ENCODE results near the gene EDC3. TPM values are rescaled to one million over a fixed set of nuclear protein-coding genes. Genes with fewer than 3 reads are reported as not detected.

EDC3 gene
- total and polyA plus RNA-seq, 9 of the 15 experiments (the other 6 are each of a cell fraction or from before 2014, with no cell fraction given): 11.7 to 63.9 (median 32.8) TPM

DNA sequence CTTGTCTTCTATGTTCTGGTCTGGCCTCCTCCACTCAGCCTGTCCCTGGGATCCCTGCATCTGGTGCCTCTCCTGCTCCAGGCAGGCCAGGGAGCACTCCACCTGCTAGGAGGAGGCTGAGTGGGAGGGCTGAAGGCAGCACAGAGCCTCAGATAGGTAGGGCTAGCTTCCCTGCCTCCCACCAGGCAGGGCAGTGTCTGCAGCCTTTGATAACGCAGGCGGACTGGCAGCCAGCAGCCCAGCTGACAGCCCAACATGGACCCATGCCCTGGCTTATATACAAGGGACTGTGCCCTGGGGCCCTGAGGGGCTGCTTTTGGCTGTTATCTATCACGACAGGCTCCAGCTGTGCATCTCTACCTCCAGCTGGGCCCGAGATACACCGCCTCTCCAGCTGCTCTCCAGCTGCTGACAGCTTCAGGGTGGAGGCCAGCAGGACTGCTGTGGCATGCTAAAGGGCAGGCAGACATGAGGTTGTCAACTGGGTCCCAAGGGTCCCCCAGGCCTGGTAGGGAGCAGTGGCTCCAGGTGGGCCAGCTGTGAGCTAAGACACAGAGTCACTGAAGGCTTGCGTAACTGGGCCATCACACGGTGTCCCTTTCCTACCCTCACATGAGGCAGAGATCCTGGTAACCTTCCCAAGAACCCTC, 85.4 kb downstream of the EDC3 start (continued):
- TF ChIP-seq, protein P1, sequence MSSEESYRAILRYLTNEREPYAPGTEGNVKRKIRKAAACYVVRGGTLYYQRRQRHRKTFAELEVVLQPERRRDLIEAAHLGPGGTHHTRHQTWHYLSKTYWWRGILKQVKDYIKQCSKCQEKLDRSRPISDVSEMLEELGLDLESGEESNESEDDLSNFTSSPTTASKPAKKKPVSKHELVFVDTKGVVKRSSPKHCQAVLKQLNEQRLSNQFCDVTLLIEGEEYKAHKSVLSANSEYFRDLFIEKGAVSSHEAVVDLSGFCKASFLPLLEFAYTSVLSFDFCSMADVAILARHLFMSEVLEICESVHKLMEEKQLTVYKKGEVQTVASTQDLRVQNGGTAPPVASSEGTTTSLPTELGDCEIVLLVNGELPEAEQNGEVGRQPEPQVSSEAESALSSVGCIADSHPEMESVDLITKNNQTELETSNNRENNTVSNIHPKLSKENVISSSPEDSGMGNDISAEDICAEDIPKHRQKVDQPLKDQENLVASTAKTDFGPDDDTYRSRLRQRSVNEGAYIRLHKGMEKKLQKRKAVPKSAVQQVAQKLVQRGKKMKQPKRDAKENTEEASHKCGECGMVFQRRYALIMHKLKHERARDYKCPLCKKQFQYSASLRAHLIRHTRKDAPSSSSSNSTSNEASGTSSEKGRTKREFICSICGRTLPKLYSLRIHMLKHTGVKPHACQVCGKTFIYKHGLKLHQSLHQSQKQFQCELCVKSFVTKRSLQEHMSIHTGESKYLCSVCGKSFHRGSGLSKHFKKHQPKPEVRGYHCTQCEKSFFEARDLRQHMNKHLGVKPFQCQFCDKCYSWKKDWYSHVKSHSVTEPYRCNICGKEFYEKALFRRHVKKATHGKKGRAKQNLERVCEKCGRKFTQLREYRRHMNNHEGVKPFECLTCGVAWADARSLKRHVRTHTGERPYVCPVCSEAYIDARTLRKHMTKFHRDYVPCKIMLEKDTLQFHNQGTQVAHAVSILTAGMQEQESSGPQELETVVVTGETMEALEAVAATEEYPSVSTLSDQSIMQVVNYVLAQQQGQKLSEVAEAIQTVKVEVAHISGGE (CRISPR knock-in tag; IDR thresholded peaks at IDR 0.05): peak in 1 of 3 experiments; percentile 83; a peak in 2 of 6 replicates
- TF ChIP-seq, protein P2, sequence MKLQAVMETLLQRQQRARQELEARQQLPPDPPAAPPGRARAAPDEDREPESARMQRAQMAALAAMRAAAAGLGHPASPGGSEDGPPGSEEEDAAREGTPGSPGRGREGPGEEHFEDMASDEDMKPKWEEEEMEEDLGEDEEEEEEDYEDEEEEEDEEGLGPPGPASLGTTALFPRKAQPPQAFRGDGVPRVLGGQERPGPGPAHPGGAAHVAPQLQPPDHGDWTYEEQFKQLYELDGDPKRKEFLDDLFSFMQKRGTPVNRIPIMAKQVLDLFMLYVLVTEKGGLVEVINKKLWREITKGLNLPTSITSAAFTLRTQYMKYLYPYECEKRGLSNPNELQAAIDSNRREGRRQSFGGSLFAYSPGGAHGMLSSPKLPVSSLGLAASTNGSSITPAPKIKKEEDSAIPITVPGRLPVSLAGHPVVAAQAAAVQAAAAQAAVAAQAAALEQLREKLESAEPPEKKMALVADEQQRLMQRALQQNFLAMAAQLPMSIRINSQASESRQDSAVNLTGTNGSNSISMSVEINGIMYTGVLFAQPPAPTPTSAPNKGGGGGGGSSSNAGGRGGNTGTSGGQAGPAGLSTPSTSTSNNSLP (IDR thresholded peaks at IDR 0.05; ENCODE audit: borderline replicate concordance, low read depth, low read length): no peak
- TF ChIP-seq GABPB1 (CRISPR knock-in tag; IDR thresholded peaks at IDR 0.05) (peak; percentile 41), U2AF2 (optimal IDR thresholded peaks at IDR 0.05; ENCODE audit: low read depth, low read length) (no peak), CHD2 (IDR thresholded peaks at IDR 0.05; ENCODE audit: low read depth, low read length) (no peak), ARID1B (IDR thresholded peaks at IDR 0.05) (peak; percentile 98), SLC30A9 (CRISPR knock-in tag; IDR thresholded peaks at IDR 0.05) (no peak), ZNF507 (tag; conservative IDR thresholded peaks at IDR 0.05) (no peak), ZNF589 (CRISPR knock-in tag; IDR thresholded peaks at IDR 0.05; ENCODE audit: low read depth) (peak; percentile 98), NR1H2 (CRISPR knock-in tag; IDR thresholded peaks at IDR 0.05) (no peak), FOXJ2 (tag; IDR thresholded peaks at IDR 0.05) (no peak), KAT2B (IDR thresholded peaks at IDR 0.05; ENCODE audit: low read depth, low read length) (no peak), MECOM (CRISPR knock-in tag; IDR thresholded peaks at IDR 0.05) (peak; percentile 58; the same call in 1 of the 2 replicates), KLF6 (CRISPR knock-in tag; IDR thresholded peaks at IDR 0.05; ENCODE audit: borderline replicate concordance) (no peak), SP1 (CRISPR knock-in tag; IDR thresholded peaks at IDR 0.05) (peak; percentile 83), ZBTB17 (CRISPR knock-in tag; IDR thresholded peaks at IDR 0.05) (peak; percentile 60; the same call in 1 of the 2 replicates)
- TF ChIP-seq, protein P3, sequence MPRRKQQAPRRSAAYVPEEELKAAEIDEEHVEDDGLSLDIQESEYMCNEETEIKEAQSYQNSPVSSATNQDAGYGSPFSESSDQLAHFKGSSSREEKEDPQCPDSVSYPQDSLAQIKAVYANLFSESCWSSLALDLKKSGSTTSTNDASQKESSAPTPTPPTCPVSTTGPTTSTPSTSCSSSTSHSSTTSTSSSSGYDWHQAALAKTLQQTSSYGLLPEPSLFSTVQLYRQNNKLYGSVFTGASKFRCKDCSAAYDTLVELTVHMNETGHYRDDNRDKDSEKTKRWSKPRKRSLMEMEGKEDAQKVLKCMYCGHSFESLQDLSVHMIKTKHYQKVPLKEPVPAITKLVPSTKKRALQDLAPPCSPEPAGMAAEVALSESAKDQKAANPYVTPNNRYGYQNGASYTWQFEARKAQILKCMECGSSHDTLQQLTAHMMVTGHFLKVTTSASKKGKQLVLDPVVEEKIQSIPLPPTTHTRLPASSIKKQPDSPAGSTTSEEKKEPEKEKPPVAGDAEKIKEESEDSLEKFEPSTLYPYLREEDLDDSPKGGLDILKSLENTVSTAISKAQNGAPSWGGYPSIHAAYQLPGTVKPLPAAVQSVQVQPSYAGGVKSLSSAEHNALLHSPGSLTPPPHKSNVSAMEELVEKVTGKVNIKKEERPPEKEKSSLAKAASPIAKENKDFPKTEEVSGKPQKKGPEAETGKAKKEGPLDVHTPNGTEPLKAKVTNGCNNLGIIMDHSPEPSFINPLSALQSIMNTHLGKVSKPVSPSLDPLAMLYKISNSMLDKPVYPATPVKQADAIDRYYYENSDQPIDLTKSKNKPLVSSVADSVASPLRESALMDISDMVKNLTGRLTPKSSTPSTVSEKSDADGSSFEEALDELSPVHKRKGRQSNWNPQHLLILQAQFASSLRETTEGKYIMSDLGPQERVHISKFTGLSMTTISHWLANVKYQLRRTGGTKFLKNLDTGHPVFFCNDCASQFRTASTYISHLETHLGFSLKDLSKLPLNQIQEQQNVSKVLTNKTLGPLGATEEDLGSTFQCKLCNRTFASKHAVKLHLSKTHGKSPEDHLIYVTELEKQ (CRISPR knock-in tag; IDR thresholded peaks at IDR 0.05): no peak
- TF ChIP-seq, protein P4, sequence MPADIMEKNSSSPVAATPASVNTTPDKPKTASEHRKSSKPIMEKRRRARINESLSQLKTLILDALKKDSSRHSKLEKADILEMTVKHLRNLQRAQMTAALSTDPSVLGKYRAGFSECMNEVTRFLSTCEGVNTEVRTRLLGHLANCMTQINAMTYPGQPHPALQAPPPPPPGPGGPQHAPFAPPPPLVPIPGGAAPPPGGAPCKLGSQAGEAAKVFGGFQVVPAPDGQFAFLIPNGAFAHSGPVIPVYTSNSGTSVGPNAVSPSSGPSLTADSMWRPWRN (IDR thresholded peaks at IDR 0.05; ENCODE audit: low read depth): peak; percentile 87

All from K562 (cell line).